H1 (cell line): ENCODE measurements around the gene BAAT. TPM values are rescaled to one million over a fixed set of nuclear protein-coding genes. Genes with fewer than 3 reads are reported as not detected.

Experiments used
- CTCF ChIA-PET: fragments of 300-600 bp; sonication (Branson Sonifier 250); formaldehyde crosslinking; loops from one replicate; lab custom pipeline; 2021; ENCODE audit not compliant: partially characterized antibody; lab: Charles Lee
- POLR2A ChIA-PET: fragments of 300-600 bp; sonication (Branson Sonifier 250); formaldehyde crosslinking; loops from one replicate; lab custom pipeline; 2021; ENCODE audit warnings: inconsistent platforms; ENCODE audit not compliant: partially characterized antibody; lab: Charles Lee
- DNase-seq, 2 experiments: peaks; one replicate each; pipeline versions ENCODE4 v3.0.0 to v3.0.0-alpha.2; 2010 to 2022; ENCODE audit warnings: low spot score in 2 of 2, low read depth in 1 of 2, mixed read lengths in 1 of 2
- FAIRE-seq: peaks from 2 replicates; lab custom pipeline; 2011; peaks lifted over from hg19 to GRCh38; lab: Jason Lieb, UNC
- H2AFZ ChIP-seq: 2 replicates; pipeline ENCODE4 v1.8.1; 2012; ENCODE audit warnings: low read length, inconsistent platforms
- H2AK5ac ChIP-seq: 2 replicates; pipeline ENCODE4 v1.6.1; 2013; ENCODE audit warnings: low read depth, low read length
- H2BK120ac ChIP-seq: replicated peaks from 2 replicates; pipeline ENCODE3; 2013; ENCODE audit warnings: low read depth, low read length, inconsistent platforms
- H2BK12ac ChIP-seq: 2 replicates; pipeline ENCODE4 v1.6.1; 2013; ENCODE audit warnings: low read depth, low read length
- H2BK15ac ChIP-seq: 2 replicates; pipeline ENCODE4 v1.6.1; 2013; ENCODE audit warnings: low read length
- H2BK20ac ChIP-seq: 2 replicates; pipeline ENCODE4 v1.6.1; 2013; ENCODE audit warnings: low read length
- H2BK5ac ChIP-seq: 2 replicates; pipeline ENCODE4 v1.6.1; 2013; ENCODE audit warnings: low read depth, low read length
- H3K14ac ChIP-seq: 2 replicates; pipeline ENCODE4 v1.6.1; 2013; ENCODE audit warnings: inconsistent platforms; ENCODE audit not compliant: insufficient read length
- H3K18ac ChIP-seq: 2 replicates; pipeline ENCODE4 v1.6.1; 2013; ENCODE audit warnings: low read length; ENCODE audit errors: extremely low read depth
- H3K23ac ChIP-seq: 2 replicates; pipeline ENCODE4 v1.6.1; 2013; ENCODE audit warnings: inconsistent platforms; ENCODE audit not compliant: insufficient read length
- H3K23me2 ChIP-seq: 2 replicates; pipeline ENCODE4 v1.6.1; 2013; ENCODE audit warnings: low read depth, low read length
- H3K27ac ChIP-seq: 2 replicates; pipeline ENCODE4 v1.6.1; 2011; ENCODE audit warnings: low read depth, low read length, inconsistent platforms
- H3K27me3 ChIP-seq, 4 experiments: replicated peaks in 1 of 4; 1 replicate in 1 of 4; 2 replicates in 3 of 4; pipeline versions ENCODE4 v1.6.1 to v1.8.1; 2011 to 2013; ENCODE audit warnings: low read length in 3 of 4, mild to moderate bottlenecking in 3 of 4, inconsistent platforms in 2 of 4, mixed read lengths in 2 of 4, moderate library complexity in 1 of 4; ENCODE audit not compliant: control insufficient read depth in 3 of 4, insufficient read depth in 3 of 4; ENCODE audit errors: extremely low read depth in 1 of 4
- H3K36me3 ChIP-seq, 4 experiments: 2 replicates each; pipeline versions ENCODE4 v1.6.1 to v1.8.1; 2011 to 2013; ENCODE audit warnings: mild to moderate bottlenecking in 4 of 4, low read length in 3 of 4, moderate library complexity in 2 of 4, control low read depth in 1 of 4, inconsistent platforms in 1 of 4; ENCODE audit not compliant: insufficient read depth in 4 of 4, control insufficient read depth in 2 of 4
- H3K4ac ChIP-seq: replicated peaks from 2 replicates; pipeline ENCODE3; 2013; ENCODE audit warnings: low read length, low read depth, mixed read lengths, inconsistent platforms; ENCODE audit not compliant: insufficient read length
- H3K4me1 ChIP-seq, 4 experiments: replicated peaks in 1 of 4; 1 replicate in 1 of 4; 2 replicates in 3 of 4; pipeline versions ENCODE4 v1.6.1 to v1.8.1; 2011 to 2013; ENCODE audit warnings: low read length in 3 of 4, inconsistent platforms in 2 of 4, mixed read lengths in 1 of 4; ENCODE audit not compliant: insufficient read depth in 4 of 4, control insufficient read depth in 3 of 4
- H3K4me2 ChIP-seq, 2 experiments: 2 replicates each; pipeline versions ENCODE4 v1.6.1 to v1.8.1; 2011 to 2013; ENCODE audit warnings: low read depth in 2 of 2, low read length in 2 of 2, control low read depth in 1 of 2, inconsistent platforms in 1 of 2, mild to moderate bottlenecking in 1 of 2; ENCODE audit not compliant: insufficient read depth in 1 of 2
- H3K4me3 ChIP-seq, 4 experiments: fragments of 200-600, 300-600 bp in 1 of 4; sonication (generic), shearing (Covaris generic), sonication (Bioruptor Twin) in 1 of 4; 2 replicates each; pipeline versions ENCODE4 v1.5.1 to v1.8.1; 2011 to 2016; ENCODE audit warnings: low read length in 4 of 4, low read depth in 3 of 4, control low read depth in 2 of 4, inconsistent platforms in 2 of 4, mild to moderate bottlenecking in 2 of 4, mixed read lengths in 1 of 4, moderate library complexity in 1 of 4; ENCODE audit not compliant: insufficient read depth in 2 of 4; ENCODE audit errors: extremely low read depth in 1 of 4
- H3K56ac ChIP-seq: replicated peaks from 2 replicates; pipeline ENCODE3; 2013; ENCODE audit warnings: low read depth, mild to moderate bottlenecking, mixed read lengths, low read length, inconsistent platforms; ENCODE audit not compliant: insufficient read length
- H3K79me1 ChIP-seq: 2 replicates; pipeline ENCODE4 v1.6.1; 2013; ENCODE audit warnings: low read depth, low read length, control low read depth
- H3K79me2 ChIP-seq, 2 experiments: 2 replicates each; pipeline versions ENCODE4 v1.6.1 to v1.8.1; 2012 to 2013; ENCODE audit warnings: low read length in 2 of 2, mild to moderate bottlenecking in 2 of 2, inconsistent platforms in 1 of 2; ENCODE audit not compliant: insufficient read depth in 2 of 2, control insufficient read depth in 1 of 2
- H3K9ac ChIP-seq, 4 experiments: replicated peaks in 1 of 4; 1 replicate in 1 of 4; 2 replicates in 3 of 4; pipeline versions ENCODE4 v1.6.1 to v1.8.1; 2011 to 2013; ENCODE audit warnings: low read depth in 3 of 4, low read length in 3 of 4, control low read depth in 2 of 4, mild to moderate bottlenecking in 2 of 4, moderate library complexity in 2 of 4, inconsistent platforms in 1 of 4; ENCODE audit errors: extremely low read depth in 1 of 4
- H3K9me3 ChIP-seq, 2 experiments: 2 replicates each; pipeline versions ENCODE4 v1.6.1 to v1.8.1; 2012 to 2013; ENCODE audit warnings: mild to moderate bottlenecking in 2 of 2, moderate library complexity in 2 of 2, control low read depth in 1 of 2, inconsistent platforms in 1 of 2, low read depth in 1 of 2, low read length in 1 of 2, mixed read lengths in 1 of 2; ENCODE audit not compliant: insufficient read depth in 2 of 2
- H4K20me1 ChIP-seq, 2 experiments: replicated peaks in 1 of 2; 2 replicates each; pipeline versions ENCODE3 to v1.8.1; 2011 to 2013; ENCODE audit warnings: inconsistent platforms in 2 of 2, low read length in 2 of 2, mild to moderate bottlenecking in 1 of 2; ENCODE audit not compliant: insufficient read depth in 2 of 2, control insufficient read depth in 1 of 2
- H4K5ac ChIP-seq: 2 replicates; pipeline ENCODE4 v1.6.1; 2013; ENCODE audit warnings: low read length, low read depth, mixed read lengths, inconsistent platforms; ENCODE audit not compliant: insufficient read length
- H4K8ac ChIP-seq: 2 replicates; pipeline ENCODE4 v1.8.0; 2013; ENCODE audit warnings: mild to moderate bottlenecking, moderate library complexity, low read length, inconsistent platforms; ENCODE audit not compliant: insufficient read depth; ENCODE audit errors: extremely low read depth
- H4K91ac ChIP-seq: replicated peaks from 2 replicates; pipeline ENCODE3; 2013; ENCODE audit warnings: low read length, mixed read lengths, inconsistent platforms; ENCODE audit not compliant: insufficient read length
- CHD2 ChIP-seq: IDR thresholded peaks from 2 replicates; pipeline ENCODE4 v1.6.1; 2012; ENCODE audit warnings: low read length, improper control_type of control experiment
- CREB1 ChIP-seq: IDR thresholded peaks from 2 replicates; pipeline ENCODE4 v1.6.1; 2012; ENCODE audit warnings: inconsistent platforms
- FOSL1 ChIP-seq: IDR thresholded peaks from 2 replicates; pipeline ENCODE4 v1.6.1; 2011; ENCODE audit warnings: mild to moderate bottlenecking, low read depth, low read length, moderate library complexity; ENCODE audit not compliant: insufficient read depth
- GABPA ChIP-seq: IDR thresholded peaks from 2 replicates; pipeline ENCODE4 v1.6.1; 2011; ENCODE audit warnings: mild to moderate bottlenecking, low read length, moderate library complexity, borderline replicate concordance; ENCODE audit not compliant: insufficient read depth
- HDAC2 ChIP-seq, 2 experiments: fragments of 300-600 bp in 1 of 2; sonication (generic) in 1 of 2; IDR thresholded peaks; 2 replicates each; pipeline ENCODE4 v1.6.1; 2011 to 2012; ENCODE audit warnings: low read depth in 2 of 2, low read length in 2 of 2, mild to moderate bottlenecking in 2 of 2, moderate library complexity in 2 of 2, borderline replicate concordance in 1 of 2, inconsistent platforms in 1 of 2
- SIN3A ChIP-seq, 2 experiments: IDR thresholded peaks in 1 of 2; conservative IDR thresholded peaks in 1 of 2; 2 replicates each; pipeline ENCODE4 v1.6.1; 2011 to 2012; ENCODE audit warnings: low read length in 2 of 2, improper control_type of control experiment in 1 of 2, low read depth in 1 of 2, mild to moderate bottlenecking in 1 of 2
- SRF ChIP-seq: IDR thresholded peaks from 2 replicates; pipeline ENCODE4 v1.6.1; 2011; ENCODE audit warnings: mild to moderate bottlenecking, low read depth, low read length, moderate library complexity
- SUZ12 ChIP-seq: fragments of 200-600 bp; sonication (generic); IDR thresholded peaks from 2 replicates; pipeline ENCODE4 v1.6.1; 2012; ENCODE audit warnings: mild to moderate bottlenecking, inconsistent platforms, low read length, moderate library complexity, mixed read lengths
- TCF12 ChIP-seq: IDR thresholded peaks from 2 replicates; pipeline ENCODE4 v1.6.1; 2011; ENCODE audit warnings: low read depth, mild to moderate bottlenecking, low read length
- YY1 ChIP-seq: IDR thresholded peaks from 2 replicates; pipeline ENCODE4 v1.6.1; 2011; ENCODE audit warnings: low read depth, mild to moderate bottlenecking, low read length
- WGBS, 2 experiments: shearing (Covaris generic) in 1 of 2; methylation state at CpG; one replicate each; pipeline versions ENCODE4 v1.1.6 to v1.1.7; 2013 to 2015; ENCODE audit warnings: low lambda C conversion rate in 2 of 2, mixed read lengths in 2 of 2, inconsistent platforms in 1 of 2, low coverage in 1 of 2, missing lambda C conversion rate in 1 of 2; ENCODE audit not compliant: insufficient replicate concordance in 2 of 2, insufficient coverage in 1 of 2, insufficient read length in 1 of 2; ENCODE audit errors: extremely low coverage in 1 of 2, missing lambda C conversion rate in 1 of 2; 5-methylcytosine and 5-hydroxymethylcytosine counted together
- polyA plus RNA-seq, 7 experiments: library from polyadenylated mRNA; depleted of rRNA in 3 of 7; stranded (reverse) in 5 of 7; unstranded in 2 of 7; fragments of >200 nt in 5 of 7; fragments of 200-250 nt in 2 of 7; gene quantifications; 1 replicate in 5 of 7; 2 replicates in 1 of 7; 4 replicates in 1 of 7; pipeline versions ENCODE4 v1.2.1 to v1.2.3, GENCODE V29; 2011 to 2013; ENCODE audit warnings: missing spikeins in 2 of 7, mixed read lengths in 2 of 7
- total RNA-seq: library from RNA; stranded (reverse); fragmentation: NEBNext Ultra II Directional; extraction: Animal tissue kit (Norgen Biotek cat#: 25700); gene quantifications from 2 replicates; pipeline ENCODE4 v1.2.1, GENCODE V29; 2021
- TF ChIP-seq, protein P1 (sequence below): IDR thresholded peaks from 2 replicates; pipeline ENCODE4 v1.6.1; 2011; ENCODE audit warnings: low read depth, mild to moderate bottlenecking, low read length; ENCODE audit not compliant: insufficient read depth
- TF ChIP-seq, protein P2 (sequence below): IDR thresholded peaks from 2 replicates; pipeline ENCODE4 v1.6.1; 2011; ENCODE audit warnings: low read length, improper control_type of control experiment

The BAAT gene
- total and polyA plus RNA-seq, 2 of the 8 experiments (the other 6 are each of a cell fraction or from before 2014, with no cell fraction given), result 0.09 to 0.17 TPM

DNA sequence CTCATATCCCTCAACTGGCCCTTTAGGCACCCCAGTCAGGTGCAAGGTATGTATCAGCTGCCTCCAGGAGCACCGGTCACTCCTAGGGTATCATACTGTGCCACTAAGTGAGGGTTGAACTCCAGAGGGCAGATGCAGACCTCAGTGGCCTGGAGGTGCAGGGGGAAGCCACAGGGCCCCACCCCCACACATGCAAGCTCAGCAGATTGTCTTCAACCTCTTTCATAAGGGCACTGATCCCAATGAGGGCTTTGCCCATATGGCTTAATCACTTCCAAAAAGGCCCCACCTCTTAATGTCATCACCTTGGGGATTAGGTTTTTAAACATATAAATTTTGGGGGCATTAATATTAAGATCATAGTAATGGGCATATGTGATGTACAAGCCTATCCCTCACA, 28.2 kb downstream of the BAAT start:
- H3K79me2 ChIP-seq, result no peaks in the 10 kb centered on the region
- no peaks in the 10 kb centered on the region for H3K9me3 ChIP-seq
- no peaks in the 10 kb centered on the region for H3K79me1 ChIP-seq
- no peak overlapping the region for H4K8ac ChIP-seq
- H4K5ac ChIP-seq, result no peak overlapping the region
- H3K27me3 ChIP-seq, result no peaks in the 10 kb centered on the region
- no peak overlapping the region for H2AFZ ChIP-seq
- no peak overlapping the region for H3K23ac ChIP-seq
- H3K4ac ChIP-seq, result no peak overlapping the region
- no peak for FAIRE-seq
- no peak overlapping the region for H3K18ac ChIP-seq
- no peak overlapping the region for H3K56ac ChIP-seq
- 18% methylated on average over 1 of the region's 1 CpG; no CpG with 5 or more reads in 1 of the 2 experiments for WGBS, 2 experiments
- H3K4me3 ChIP-seq, result no peak overlapping the region
- no peak overlapping the region for H3K27ac ChIP-seq
- no peak overlapping the region for H2BK20ac ChIP-seq
- no peak overlapping the region for H3K4me2 ChIP-seq
- H2BK5ac ChIP-seq, result no peak overlapping the region
- no peak overlapping the region for H4K91ac ChIP-seq
- CTCF ChIA-PET, result interaction anchor here (1.2 kb wide), 1 partner anchor 31 kb away, joined by 4 read pairs; no protein-coding TSS in a partner anchor
- no peak overlapping the region for H3K9ac ChIP-seq
- no peak overlapping the region for H2BK15ac ChIP-seq
- POLR2A ChIA-PET, result no interaction called here
- no peak overlapping the region for H2AK5ac ChIP-seq
- H3K14ac ChIP-seq, result no peak overlapping the region
- H2BK120ac ChIP-seq, result no peak overlapping the region
- no peaks in the 10 kb centered on the region for H3K4me1 ChIP-seq
- H4K20me1 ChIP-seq, result no peaks in the 10 kb centered on the region
- no peaks in the 10 kb centered on the region for H3K36me3 ChIP-seq
- H2BK12ac ChIP-seq, result no peak overlapping the region
- no peaks in the 10 kb centered on the region for H3K23me2 ChIP-seq
- DNase-seq, result no peak
- TF ChIP-seq SIN3A (conservative IDR thresholded peaks at IDR 0.05 in 1 of 2, IDR thresholded peaks at IDR 0.05 in 1 of 2; ENCODE audit: low read depth in 1 of 2, low read length in 2 of 2) (no peak), GABPA (no peak), SUZ12 (no peak), CHD2 (no peak), YY1 (no peak), SRF (no peak), FOSL1 (no peak), HDAC2 (IDR thresholded peaks at IDR 0.05; ENCODE audit: borderline replicate concordance in 1 of 2, low read depth in 2 of 2, low read length in 2 of 2) (no peak), TCF12 (no peak), CREB1 (no peak)
- TF ChIP-seq, protein P1, sequence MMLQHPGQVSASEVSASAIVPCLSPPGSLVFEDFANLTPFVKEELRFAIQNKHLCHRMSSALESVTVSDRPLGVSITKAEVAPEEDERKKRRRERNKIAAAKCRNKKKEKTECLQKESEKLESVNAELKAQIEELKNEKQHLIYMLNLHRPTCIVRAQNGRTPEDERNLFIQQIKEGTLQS, result no peak
- TF ChIP-seq, protein P2, sequence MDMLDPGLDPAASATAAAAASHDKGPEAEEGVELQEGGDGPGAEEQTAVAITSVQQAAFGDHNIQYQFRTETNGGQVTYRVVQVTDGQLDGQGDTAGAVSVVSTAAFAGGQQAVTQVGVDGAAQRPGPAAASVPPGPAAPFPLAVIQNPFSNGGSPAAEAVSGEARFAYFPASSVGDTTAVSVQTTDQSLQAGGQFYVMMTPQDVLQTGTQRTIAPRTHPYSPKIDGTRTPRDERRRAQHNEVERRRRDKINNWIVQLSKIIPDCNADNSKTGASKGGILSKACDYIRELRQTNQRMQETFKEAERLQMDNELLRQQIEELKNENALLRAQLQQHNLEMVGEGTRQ, result no peak
